HG03280 (cell line): Measurements from ENCODE around the gene PTPRB.

Experiments
- ATAC-seq: cut with Tn5 transposase; IDR thresholded peaks from one replicate; pipeline ENCODE4 v1.9.1; 2021; ENCODE audit warnings: mild to moderate bottlenecking, moderate library complexity; ENCODE audit not compliant: unreplicated experiment

PTPRB gene

GRCh38 chr12:70644861-70645260 lies 7.6 kb upstream of the PTPRB start:
- no peak for ATAC-seq

GRCh38 chr12:70643939-70644338 lies 6.7 kb upstream of the PTPRB start:
- no peak for ATAC-seq

GRCh38 chr12:70641691-70642090 lies 4.5 kb upstream of the PTPRB start:
- no peak for ATAC-seq

GRCh38 chr12:70640901-70641300 lies 3.7 kb upstream of the PTPRB start:
- no peak for ATAC-seq

GRCh38 chr12:70639535-70639934 lies 2.3 kb upstream of the PTPRB start:
- no peak for ATAC-seq

DNA sequence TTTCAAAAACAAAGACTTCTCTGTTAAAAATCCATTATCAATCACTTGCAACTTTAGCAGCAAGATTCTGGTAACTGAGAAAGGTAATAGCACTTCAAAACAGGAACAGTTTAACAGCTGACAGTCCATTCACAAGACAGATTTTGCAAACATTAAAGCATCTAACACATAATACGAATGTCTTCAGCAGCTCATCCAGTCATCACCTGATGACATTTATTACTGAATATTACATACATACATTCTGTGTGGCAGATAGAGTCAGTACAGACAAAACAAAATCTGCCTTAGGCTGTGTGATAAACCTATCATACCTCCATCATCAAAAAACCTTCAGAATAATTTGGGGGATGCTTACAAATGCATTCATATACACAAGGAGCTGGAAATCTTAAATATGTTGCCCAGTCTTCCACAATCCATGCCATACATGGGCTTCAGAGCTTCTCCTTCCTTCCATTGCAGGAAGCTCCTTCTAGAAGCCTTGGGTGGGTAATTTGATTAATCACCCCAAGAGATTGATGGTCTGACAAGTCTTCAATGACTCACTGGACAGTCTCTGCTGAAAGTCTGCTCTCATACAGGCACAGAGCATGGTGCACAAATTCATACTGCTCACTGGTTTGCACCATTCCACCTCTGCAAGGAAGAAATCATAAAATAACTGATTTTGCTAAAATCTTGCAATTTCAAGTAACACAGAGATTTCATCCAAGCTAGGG lies 1.6 kb upstream of the PTPRB start:
- ATAC-seq: no peak

GRCh38 chr12:70635755-70636154 lies 1.5 kb downstream of the PTPRB start:
- ATAC-seq: no peak

GRCh38 chr12:70628701-70629480 lies 8.3 kb downstream of the PTPRB start:
- ATAC-seq: no peak

DNA sequence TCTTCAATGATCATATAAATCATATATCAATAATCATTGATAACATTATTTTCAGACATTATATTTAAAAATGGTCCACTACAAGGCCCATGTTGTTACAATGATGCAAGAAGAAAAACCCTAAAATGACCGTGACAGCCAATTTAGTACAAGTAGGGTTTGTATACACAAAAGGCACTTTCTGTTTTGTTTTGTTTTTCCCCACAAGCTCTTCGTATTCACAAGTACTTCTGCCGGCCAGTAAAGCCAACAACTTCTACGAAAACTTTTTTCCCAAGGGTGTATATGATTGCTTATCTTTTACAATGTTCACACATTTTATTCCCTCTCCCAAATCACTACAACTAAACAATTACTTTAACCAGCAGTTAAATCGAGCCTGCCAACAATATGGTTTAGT lies 9.6 kb downstream of the PTPRB start:
- no peak for ATAC-seq

DNA sequence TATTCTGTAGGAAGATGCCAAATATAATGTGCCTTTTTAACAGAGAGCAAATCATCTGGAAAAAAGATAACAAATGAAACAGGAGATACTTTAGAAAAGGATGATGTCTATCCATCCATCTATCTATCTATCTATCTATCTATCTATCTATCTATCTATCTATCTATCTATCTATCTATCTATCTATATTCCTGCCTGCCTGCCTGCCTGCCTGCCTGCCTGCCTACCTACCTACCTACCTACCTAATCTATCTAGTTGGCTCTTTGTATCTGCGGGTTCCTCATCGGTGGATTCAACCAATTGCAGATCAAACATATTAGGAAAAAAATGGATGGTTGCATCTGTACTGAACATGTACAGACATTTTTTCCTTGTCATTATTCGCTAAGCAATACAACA lies 11.0 kb downstream of the PTPRB start:
- ATAC-seq: no peak

GRCh38 chr12:70619471-70620152 lies 17.6 kb downstream of the PTPRB start:
- no peak for ATAC-seq

- ATAC-seq: no peak
These were observed 18.9 kb downstream of the PTPRB start for GRCh38 chr12:70618371-70618770.

- ATAC-seq: no peak
These were observed 19.8 kb downstream of the PTPRB start for GRCh38 chr12:70617450-70617849.

DNA sequence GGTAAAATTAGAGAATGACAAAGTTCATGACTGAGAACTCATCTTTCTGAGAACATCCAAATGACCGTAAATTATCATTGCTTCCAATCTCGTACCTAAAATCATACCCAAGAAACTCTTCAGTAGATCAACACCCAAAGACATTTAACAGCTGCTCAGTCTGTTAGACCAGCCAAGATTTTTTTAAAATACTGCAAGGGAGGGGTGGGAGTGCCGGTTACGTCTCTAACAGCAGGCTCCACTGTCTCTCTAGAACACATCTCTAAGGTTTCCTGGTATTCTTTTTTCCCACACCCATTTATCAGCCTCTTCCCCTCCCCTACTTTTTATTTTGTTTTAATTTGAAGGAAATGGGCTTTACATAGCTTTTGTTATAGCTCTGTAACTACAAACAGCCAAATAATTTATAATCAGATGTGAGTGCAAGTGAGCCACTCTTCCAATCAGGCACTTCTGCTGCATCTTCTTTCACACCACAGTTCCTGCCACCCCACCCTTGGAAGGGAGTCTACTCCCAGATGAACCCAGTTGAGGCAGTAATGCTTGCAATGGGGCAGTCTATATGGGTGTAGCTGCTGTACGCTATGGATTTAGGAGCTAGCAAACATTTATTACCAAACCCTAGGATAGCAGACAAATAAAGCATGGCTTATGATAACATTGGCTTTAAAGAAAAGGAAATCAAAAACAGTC lies 21.9 kb downstream of the PTPRB start:
- ATAC-seq: no peak

DNA sequence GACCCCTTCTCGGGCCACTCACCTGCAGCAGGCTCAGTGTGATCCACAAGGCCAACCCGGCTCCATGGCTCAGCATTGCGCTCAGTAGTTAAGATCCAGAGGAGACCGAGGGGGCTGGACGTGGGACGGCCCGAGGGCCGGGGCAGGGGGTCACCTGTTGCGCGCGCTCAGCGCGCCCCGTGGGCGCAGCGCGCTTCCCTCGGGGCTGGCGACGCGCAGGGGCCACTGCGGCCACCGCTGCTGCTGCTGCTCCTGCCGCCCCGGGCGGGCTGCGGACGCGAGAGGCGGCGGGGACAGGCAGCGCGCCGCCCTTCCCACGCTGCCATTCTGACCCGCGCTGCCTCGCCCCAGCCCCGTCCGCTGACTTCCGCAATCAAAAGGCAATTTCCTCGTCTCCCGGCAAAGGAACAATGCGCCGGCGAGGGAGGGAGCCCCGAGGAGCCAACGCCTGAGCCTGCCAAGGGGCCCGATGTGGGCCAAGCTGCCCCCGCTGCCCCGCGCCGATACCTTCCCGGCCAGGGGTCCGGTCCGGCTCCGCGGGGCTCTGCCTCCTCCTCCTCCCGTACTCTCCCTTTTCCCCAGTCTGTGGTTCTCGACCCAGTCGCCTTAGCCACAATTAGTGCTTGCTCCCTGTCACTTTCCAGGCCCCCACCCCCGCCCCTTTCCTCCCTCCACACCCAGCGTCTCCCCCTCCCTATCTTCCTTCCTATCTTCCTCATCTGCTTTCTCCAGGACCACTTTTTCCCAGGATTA lies 27.3 kb downstream of the PTPRB start:
- ATAC-seq: no peak

DNA sequence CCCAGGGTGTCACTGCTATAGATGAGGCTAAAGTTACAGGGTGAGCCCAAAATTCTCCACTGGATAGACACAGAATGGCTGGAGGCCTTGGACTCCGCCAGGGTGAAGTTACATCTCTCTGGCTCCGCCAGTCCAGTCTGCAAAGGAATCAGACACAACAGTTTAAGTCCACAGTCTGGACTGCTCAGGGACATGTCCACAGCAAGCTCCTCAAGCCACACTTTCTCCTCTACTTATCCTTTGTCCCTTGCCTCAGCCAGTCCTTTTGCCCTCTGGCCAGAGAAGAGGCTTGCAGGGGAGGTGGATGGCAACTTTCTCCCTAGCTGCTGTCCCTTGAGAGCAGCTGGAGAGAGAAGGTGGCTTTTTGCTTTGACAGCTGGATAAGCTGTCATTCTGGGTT lies 28.0 kb downstream of the PTPRB start:
- ATAC-seq: no peak

DNA sequence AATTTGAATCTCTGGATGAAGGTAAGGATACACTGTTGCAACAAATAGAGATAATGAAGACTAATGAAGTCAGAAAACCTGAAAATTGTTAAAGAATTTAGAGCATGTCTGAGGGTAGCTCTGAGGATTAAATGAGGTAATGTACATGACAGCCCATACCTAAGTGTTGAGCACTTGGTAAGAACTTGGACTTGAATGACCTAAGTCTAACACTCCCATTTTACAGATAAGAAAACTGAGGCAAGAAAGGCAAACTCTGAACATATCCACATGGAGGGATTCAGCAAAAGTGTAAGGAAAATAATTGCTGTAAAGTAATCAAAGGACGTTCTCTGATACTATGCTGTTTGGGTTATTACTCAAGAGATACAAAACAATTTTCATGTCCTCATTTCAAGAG lies 29.0 kb downstream of the PTPRB start:
- ATAC-seq: no peak

- no peak for ATAC-seq
These were observed 30.1 kb downstream of the PTPRB start for GRCh38 chr12:70607107-70607506.

DNA sequence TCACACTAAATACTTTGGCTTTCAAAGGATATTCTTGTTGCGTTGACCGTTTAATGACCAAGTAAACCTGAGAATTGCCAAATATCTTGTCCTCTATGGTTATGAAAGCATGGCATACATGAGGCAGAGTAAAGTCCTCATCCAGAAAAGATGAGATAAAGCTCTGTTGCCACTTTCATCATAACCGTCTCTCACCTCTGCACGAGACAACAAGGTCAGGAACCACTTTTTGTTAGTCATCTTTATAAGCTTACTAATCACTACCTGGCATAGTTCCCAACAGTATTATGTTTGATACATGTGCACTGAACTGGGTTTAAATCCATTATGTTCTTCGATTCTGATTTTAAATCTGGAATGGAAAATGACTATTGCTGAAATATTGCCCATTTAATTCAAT lies 31.3 kb downstream of the PTPRB start:
- ATAC-seq: no peak

- ATAC-seq: no peak
These were observed 32.6 kb downstream of the PTPRB start for GRCh38 chr12:70604662-70605061.

- ATAC-seq: no peak
These were observed 34.2 kb downstream of the PTPRB start for GRCh38 chr12:70603044-70603443.
